ENCODE data around the gene BICRA.
"Not testable (repeated sequence)": the region's sequence is repeated elsewhere in the genome, so short reads cannot be mapped to it uniquely, and the experiment has no call there.

The BICRA gene

GRCh38 chr19:47663911-47664771 lies 55.2 kb downstream of the BICRA start:
- DNase-seq, result no peak

GRCh38 chr19:47668556-47668955 lies 59.6 kb downstream of the BICRA start:
- not testable (repeated sequence) for DNase-seq

- no peak for DNase-seq
Observed at GRCh38 chr19:47670736-47671135, 61.8 kb downstream of the BICRA start.

- DNase-seq, result no peak
Observed at GRCh38 chr19:47671499-47671898, 62.6 kb downstream of the BICRA start.

- no peak for DNase-seq
Observed at GRCh38 chr19:47673426-47673825, 64.5 kb downstream of the BICRA start.

GRCh38 chr19:47674548-47674947 lies 65.6 kb downstream of the BICRA start:
- no peak for DNase-seq

- DNase-seq, result no peak
Observed at GRCh38 chr19:47675271-47675670, 66.3 kb downstream of the BICRA start.

- DNase-seq, result no peak
Observed at GRCh38 chr19:47675859-47676258, 66.9 kb downstream of the BICRA start.

GRCh38 chr19:47676811-47677210 lies 67.9 kb downstream of the BICRA start:
- DNase-seq, result no peak

- DNase-seq, result no peak
Observed at GRCh38 chr19:47679251-47679900, 70.4 kb downstream of the BICRA start.

- DNase-seq, result no peak
Observed at GRCh38 chr19:47679922-47680857, 71.3 kb downstream of the BICRA start.

- no peak for DNase-seq
Observed at GRCh38 chr19:47680858-47681332, 72.0 kb downstream of the BICRA start.

- no peak for DNase-seq
Observed at GRCh38 chr19:47681388-47681787, 72.5 kb downstream of the BICRA start.

- DNase-seq, result no peak
Observed at GRCh38 chr19:47681936-47682335, 73.0 kb downstream of the BICRA start.

- no peak for DNase-seq
Observed at GRCh38 chr19:47682939-47683338, 74.0 kb downstream of the BICRA start.

GRCh38 chr19:47686679-47687450 lies 77.9 kb downstream of the BICRA start:
- no peak for DNase-seq

- no peak for DNase-seq
Observed at GRCh38 chr19:47687906-47688305, 79.0 kb downstream of the BICRA start.

GRCh38 chr19:47691090-47691489 lies 82.2 kb downstream of the BICRA start:
- DNase-seq, result no peak

- DNase-seq, result no peak
Observed at GRCh38 chr19:47691782-47692181, 82.8 kb downstream of the BICRA start.

- no peak for DNase-seq
Observed at GRCh38 chr19:47693489-47693888, 84.6 kb downstream of the BICRA start.

- no peak for DNase-seq
Observed at GRCh38 chr19:47693903-47694302, 85.0 kb downstream of the BICRA start.
